Measurements from ENCODE around the gene RPS6KB2. TPM values are rescaled to one million over a fixed set of nuclear protein-coding genes. Genes with fewer than 3 reads are reported as not detected.

The RPS6KB2 gene
- total and polyA plus RNA-seq, 2 experiments from 2014 or later = 29.5 to 41.3 TPM

GRCh38 chr11:67483831-67484665, 55.8 kb downstream of the RPS6KB2 start:
- ATAC-seq (no peak), DNase-seq (ENCODE audit: low spot score) (no peak)
- Histone ChIP-seq H3K9me2 (ENCODE audit: insufficient read depth) (no peaks in the 10 kb centered on the region), H3K4me2 (peak overlapping the region; percentile 17), H3K27ac (ENCODE audit: low read depth) (no peak overlapping the region), H3K27me3 (ENCODE audit: insufficient read depth) (peaks cover 8% of the 10 kb centered on the region), H3K36me3 (ENCODE audit: insufficient read depth) (no peaks in the 10 kb centered on the region), H3K4me3 (peak overlapping the region; percentile 52), H3K79me2 (replicated peaks; ENCODE audit: insufficient read depth) (no peaks in the 10 kb centered on the region), H4K20me1 (replicated peaks; ENCODE audit: insufficient read depth) (no peaks in the 10 kb centered on the region; the same call in 1 of the 2 replicates), H3F3A (replicated peaks; ENCODE audit: low read depth) (no peaks in the 10 kb centered on the region), H3K4me1 (ENCODE audit: insufficient read depth) (no peaks in the 10 kb centered on the region; the same call in 1 of the 2 replicates), H2AFZ (no peak overlapping the region)
- Mint-ChIP-seq H3K4me1 (peaks cover 23% of the 10 kb centered on the region), H3K36me3 (ENCODE audit: low read depth) (peaks cover 10% of the 10 kb centered on the region; the same call in 1 of the 3 replicates), H3K9me3 (peaks cover 4% of the 10 kb centered on the region; the same call in 2 of the 3 replicates), H3K4me3 (peak overlapping the region; percentile 84), H3K27ac (no peak overlapping the region), H3K27me3 (ENCODE audit: insufficient read depth, low read depth, poor library complexity) (peaks cover 22% of the 10 kb centered on the region)
- no peak for TF ChIP-seq JUNB (IDR thresholded peaks at IDR 0.05; ENCODE audit: unreplicated experiment)
- TF ChIP-seq STAT1 (IDR thresholded peaks at IDR 0.05; ENCODE audit: unreplicated experiment) = no peak
- TF ChIP-seq CREB1 (CRISPR knock-in tag; IDR thresholded peaks at IDR 0.05; ENCODE audit: low read depth) = no peak
- TF ChIP-seq EZH2 (IDR thresholded peaks at IDR 0.05; ENCODE audit: low read depth, unreplicated experiment) = no peak
- TF ChIP-seq, protein P1, sequence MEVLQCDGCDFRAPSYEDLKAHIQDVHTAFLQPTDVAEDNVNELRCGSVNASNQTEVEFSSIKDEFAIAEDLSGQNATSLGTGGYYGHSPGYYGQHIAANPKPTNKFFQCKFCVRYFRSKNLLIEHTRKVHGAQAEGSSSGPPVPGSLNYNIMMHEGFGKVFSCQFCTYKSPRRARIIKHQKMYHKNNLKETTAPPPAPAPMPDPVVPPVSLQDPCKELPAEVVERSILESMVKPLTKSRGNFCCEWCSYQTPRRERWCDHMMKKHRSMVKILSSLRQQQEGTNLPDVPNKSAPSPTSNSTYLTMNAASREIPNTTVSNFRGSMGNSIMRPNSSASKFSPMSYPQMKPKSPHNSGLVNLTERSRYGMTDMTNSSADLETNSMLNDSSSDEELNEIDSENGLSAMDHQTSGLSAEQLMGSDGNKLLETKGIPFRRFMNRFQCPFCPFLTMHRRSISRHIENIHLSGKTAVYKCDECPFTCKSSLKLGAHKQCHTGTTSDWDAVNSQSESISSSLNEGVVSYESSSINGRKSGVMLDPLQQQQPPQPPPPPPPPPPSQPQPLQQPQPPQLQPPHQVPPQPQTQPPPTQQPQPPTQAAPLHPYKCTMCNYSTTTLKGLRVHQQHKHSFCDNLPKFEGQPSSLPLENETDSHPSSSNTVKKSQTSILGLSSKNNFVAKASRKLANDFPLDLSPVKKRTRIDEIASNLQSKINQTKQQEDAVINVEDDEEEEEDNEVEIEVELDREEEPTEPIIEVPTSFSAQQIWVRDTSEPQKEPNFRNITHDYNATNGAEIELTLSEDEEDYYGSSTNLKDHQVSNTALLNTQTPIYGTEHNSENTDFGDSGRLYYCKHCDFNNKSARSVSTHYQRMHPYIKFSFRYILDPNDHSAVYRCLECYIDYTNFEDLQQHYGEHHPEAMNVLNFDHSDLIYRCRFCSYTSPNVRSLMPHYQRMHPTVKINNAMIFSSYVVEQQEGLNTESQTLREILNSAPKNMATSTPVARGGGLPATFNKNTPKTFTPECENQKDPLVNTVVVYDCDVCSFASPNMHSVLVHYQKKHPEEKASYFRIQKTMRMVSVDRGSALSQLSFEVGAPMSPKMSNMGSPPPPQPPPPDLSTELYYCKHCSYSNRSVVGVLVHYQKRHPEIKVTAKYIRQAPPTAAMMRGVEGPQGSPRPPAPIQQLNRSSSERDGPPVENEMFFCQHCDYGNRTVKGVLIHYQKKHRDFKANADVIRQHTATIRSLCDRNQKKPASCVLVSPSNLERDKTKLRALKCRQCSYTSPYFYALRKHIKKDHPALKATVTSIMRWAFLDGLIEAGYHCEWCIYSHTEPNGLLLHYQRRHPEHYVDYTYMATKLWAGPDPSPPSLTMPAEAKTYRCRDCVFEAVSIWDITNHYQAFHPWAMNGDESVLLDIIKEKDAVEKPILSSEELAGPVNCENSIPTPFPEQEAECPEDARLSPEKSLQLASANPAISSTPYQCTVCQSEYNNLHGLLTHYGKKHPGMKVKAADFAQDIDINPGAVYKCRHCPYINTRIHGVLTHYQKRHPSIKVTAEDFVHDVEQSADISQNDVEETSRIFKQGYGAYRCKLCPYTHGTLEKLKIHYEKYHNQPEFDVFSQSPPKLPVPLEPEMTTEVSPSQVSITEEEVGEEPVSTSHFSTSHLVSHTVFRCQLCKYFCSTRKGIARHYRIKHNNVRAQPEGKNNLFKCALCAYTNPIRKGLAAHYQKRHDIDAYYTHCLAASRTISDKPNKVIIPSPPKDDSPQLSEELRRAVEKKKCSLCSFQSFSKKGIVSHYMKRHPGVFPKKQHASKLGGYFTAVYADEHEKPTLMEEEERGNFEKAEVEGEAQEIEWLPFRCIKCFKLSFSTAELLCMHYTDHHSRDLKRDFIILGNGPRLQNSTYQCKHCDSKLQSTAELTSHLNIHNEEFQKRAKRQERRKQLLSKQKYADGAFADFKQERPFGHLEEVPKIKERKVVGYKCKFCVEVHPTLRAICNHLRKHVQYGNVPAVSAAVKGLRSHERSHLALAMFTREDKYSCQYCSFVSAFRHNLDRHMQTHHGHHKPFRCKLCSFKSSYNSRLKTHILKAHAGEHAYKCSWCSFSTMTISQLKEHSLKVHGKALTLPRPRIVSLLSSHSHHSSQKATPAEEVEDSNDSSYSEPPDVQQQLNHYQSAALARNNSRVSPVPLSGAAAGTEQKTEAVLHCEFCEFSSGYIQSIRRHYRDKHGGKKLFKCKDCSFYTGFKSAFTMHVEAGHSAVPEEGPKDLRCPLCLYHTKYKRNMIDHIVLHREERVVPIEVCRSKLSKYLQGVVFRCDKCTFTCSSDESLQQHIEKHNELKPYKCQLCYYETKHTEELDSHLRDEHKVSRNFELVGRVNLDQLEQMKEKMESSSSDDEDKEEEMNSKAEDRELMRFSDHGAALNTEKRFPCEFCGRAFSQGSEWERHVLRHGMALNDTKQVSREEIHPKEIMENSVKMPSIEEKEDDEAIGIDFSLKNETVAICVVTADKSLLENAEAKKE (CRISPR knock-in tag; IDR thresholded peaks at IDR 0.05) = no peak
- no peak for TF ChIP-seq NANOG (IDR thresholded peaks at IDR 0.05; ENCODE audit: borderline replicate concordance)
- no peak for TF ChIP-seq ZNF331 (CRISPR knock-in tag; IDR thresholded peaks at IDR 0.05; ENCODE audit: low read depth)
- TF ChIP-seq POLR2AphosphoS5 (IDR thresholded peaks at IDR 0.05; ENCODE audit: low read depth) = no peak
- no peak for TF ChIP-seq CTCF (conservative IDR thresholded peaks at IDR 0.05; ENCODE audit: low read depth in 2 of 2)
- no peak for TF ChIP-seq REST (IDR thresholded peaks at IDR 0.05; ENCODE audit: unreplicated experiment)
- no peak for TF ChIP-seq ZNF114 (CRISPR knock-in tag; IDR thresholded peaks at IDR 0.05)
- TF ChIP-seq ETS1 (IDR thresholded peaks at IDR 0.05) = no peak
- no peak for TF ChIP-seq EZH2phosphoT487 (IDR thresholded peaks at IDR 0.05; ENCODE audit: unreplicated experiment)
